A204.1 (cell line): ENCODE data around the gene VMP1.
"Not testable (repeated sequence)": the region's sequence is repeated elsewhere in the genome, so short reads cannot be mapped to it uniquely, and the experiment has no call there.

ENCODE experiments used
- FAIRE-seq: peaks from 2 replicates; lab custom pipeline; 2012; peaks lifted over from hg19 to GRCh38; lab: Jason Lieb, UNC

VMP1 gene

GRCh38 chr17:59870482-59870881 lies 163.0 kb downstream of the VMP1 start:
- no peak for FAIRE-seq

GRCh38 chr17:59872351-59872750 lies 164.9 kb downstream of the VMP1 start:
- FAIRE-seq = no peak

GRCh38 chr17:59873414-59873813 lies 166.0 kb downstream of the VMP1 start:
- not testable (repeated sequence) for FAIRE-seq

GRCh38 chr17:59874376-59874775 lies 166.9 kb downstream of the VMP1 start:
- no peak for FAIRE-seq

GRCh38 chr17:59876107-59876506 lies 168.7 kb downstream of the VMP1 start:
- no peak for FAIRE-seq

- FAIRE-seq = no peak
These were observed 170.5 kb downstream of the VMP1 start for GRCh38 chr17:59877965-59878364.

- FAIRE-seq = no peak
These were observed 171.2 kb downstream of the VMP1 start for GRCh38 chr17:59878624-59879023.

- no peak for FAIRE-seq
These were observed 177.4 kb downstream of the VMP1 start for GRCh38 chr17:59884861-59885260.

- FAIRE-seq = no peak
These were observed 180.8 kb downstream of the VMP1 start for GRCh38 chr17:59888145-59888750.

GRCh38 chr17:59890720-59891119 lies 183.3 kb downstream of the VMP1 start:
- no peak for FAIRE-seq
